Measurements from ENCODE around the gene TBC1D16. TPM values are rescaled to one million over a fixed set of nuclear protein-coding genes. Genes with fewer than 3 reads are reported as not detected.
A peak's percentile ranks its signal among the peaks of the same experiment; 100 is the strongest.

The TBC1D16 gene
- total RNA-seq, 1 experiment from 2014 or later = 85.8 TPM

- no peak overlapping the region for H4K91ac ChIP-seq (ENCODE audit: insufficient read length, low read depth, low read length)
- peaks cover 0 to 4% of the 10 kb centered on the region in 2 experiments; a peak in 1 of 5 replicates for H3K9me3 Mint-ChIP-seq
- peak overlapping the region; percentile 68 to 77 for H3K4me3 Mint-ChIP-seq
- peaks cover 3% of the 10 kb centered on the region; the same call in 1 of the 2 replicates for H3K4me1 ChIP-seq (ENCODE audit: insufficient read depth, low read length)
- H2BK120ac ChIP-seq (ENCODE audit: low read depth, low read length, poor library complexity, severe bottlenecking) = no peak overlapping the region
- H3K9ac ChIP-seq (ENCODE audit: extremely low read depth, insufficient read length, low read length) = peak overlapping the region; percentile 20
- H3K27ac ChIP-seq (ENCODE audit: insufficient read length, low read depth, low read length) = peak overlapping the region; percentile 12
- no peak overlapping the region for H3K56ac ChIP-seq (ENCODE audit: insufficient read length, low read depth, low read length)
- H3K14ac ChIP-seq (ENCODE audit: insufficient read depth, low read length) = peak overlapping the region; percentile 96; the same call in 1 of the 2 replicates
- no peaks in the 10 kb centered on the region for H4K20me1 ChIP-seq (ENCODE audit: control insufficient read depth, insufficient read depth, insufficient read length)
- H3K79me1 ChIP-seq (ENCODE audit: insufficient read depth, low read depth, low read length, poor library complexity, severe bottlenecking) = no peaks in the 10 kb centered on the region
- no peak overlapping the region for H2BK5ac ChIP-seq (ENCODE audit: insufficient read length, low read length)
- no peak overlapping the region for H2AK5ac ChIP-seq (ENCODE audit: insufficient read length, low read length)
- WGBS (ENCODE audit: extremely low coverage, insufficient read length, low lambda C conversion rate) = no CpG with 5 or more reads among the region's 17 CpGs
- no peak overlapping the region for H4K5ac ChIP-seq (ENCODE audit: insufficient read length, low read depth, low read length)
- no peak overlapping the region for H4K8ac ChIP-seq (replicated peaks; ENCODE audit: insufficient read length, low read depth, low read length)
- H3K23ac ChIP-seq (ENCODE audit: insufficient read length, low read depth, low read length) = no peak overlapping the region
- peak; percentile 72 for DNase-seq
- peaks cover 13% of the 10 kb centered on the region for H3K23me2 ChIP-seq (ENCODE audit: insufficient read length, low read depth, low read length, poor library complexity, severe bottlenecking)
- H2BK15ac ChIP-seq (ENCODE audit: low read depth, low read length) = no peak overlapping the region
- peaks cover 11 to 22% (median 20%) of the 10 kb centered on the region in 3 experiments for H3K36me3 Mint-ChIP-seq (ENCODE audit: insufficient read depth in 1 of 3, low read depth in 3 of 3)
- no peak overlapping the region for H2BK20ac ChIP-seq (ENCODE audit: low read depth, low read length, poor library complexity, severe bottlenecking)
- no peak for TF ChIP-seq CTCF (conservative IDR thresholded peaks at IDR 0.05)
- no peaks in the 10 kb centered on the region; the same call in 1 of the 2 replicates for H3K79me2 ChIP-seq (ENCODE audit: insufficient read depth, low read length)
- peak overlapping the region; percentile 84 for H3K18ac ChIP-seq (ENCODE audit: insufficient read length, low read depth, low read length)
- peaks cover 57 to 80% of the 10 kb centered on the region in 2 experiments for H3K4me1 Mint-ChIP-seq
- no peak overlapping the region for H2BK12ac ChIP-seq (ENCODE audit: insufficient read length, low read depth, low read length)
- H3K27me3 Mint-ChIP-seq (ENCODE audit: low read depth) = no peaks in the 10 kb centered on the region; the same call in 1 of the 2 replicates
- no peak overlapping the region for H2AFZ ChIP-seq (ENCODE audit: low read length)
- no peaks in the 10 kb centered on the region for H3K9me3 ChIP-seq (ENCODE audit: control insufficient read depth, low read depth, low read length)
- peak overlapping the region; percentile 48 for H3K4me2 ChIP-seq (ENCODE audit: insufficient read depth, insufficient read length, low read length)
- no peak overlapping the region for H3K4ac ChIP-seq (ENCODE audit: low read depth, low read length)
- no peak overlapping the region for H3T11ph ChIP-seq (ENCODE audit: low read length)
- H3K27ac Mint-ChIP-seq = peak overlapping the region; percentile 97 to 99 (median 99)
- no peaks in the 10 kb centered on the region for H3K27me3 ChIP-seq (ENCODE audit: insufficient read depth, low read length)
Observed at GRCh38 chr17:79950751-79951150, 84.9 kb downstream of the TBC1D16 start.
